Measurements from ENCODE around the gene RGS19.

Gene RGS19

GRCh38 chr20:64045346-64046011 is 33.8 kb downstream of the RGS19 start:
- H3K4me1 ChIP-seq (ENCODE audit: insufficient read depth, poor library complexity, severe bottlenecking): peaks cover 10% of the 10 kb centered on the region
- DNase-seq (ENCODE audit: low spot score) (no peak), ATAC-seq (ENCODE audit: low read depth) (no peak; the same call in 2 of the 3 replicates)
- H3K27me3 ChIP-seq (ENCODE audit: insufficient read depth, poor library complexity, severe bottlenecking): peaks cover 45% of the 10 kb centered on the region
- no peak overlapping the region for H3K27ac ChIP-seq (ENCODE audit: poor library complexity, severe bottlenecking)
- TF ChIP-seq CTCF (IDR thresholded peaks at IDR 0.05; ENCODE audit: poor library complexity, severe bottlenecking): no peak
- H3K36me3 ChIP-seq (ENCODE audit: low read depth): no peaks in the 10 kb centered on the region
- no peaks in the 10 kb centered on the region for H3K9me3 ChIP-seq (ENCODE audit: severe bottlenecking)
- no peak overlapping the region for H3K4me3 ChIP-seq (ENCODE audit: severe bottlenecking)

- no peaks in the 10 kb centered on the region for H3K9me3 ChIP-seq (ENCODE audit: severe bottlenecking)
- no peak overlapping the region for H3K4me3 ChIP-seq (ENCODE audit: severe bottlenecking)
- H3K27ac ChIP-seq (ENCODE audit: poor library complexity, severe bottlenecking): no peak overlapping the region
- ATAC-seq (ENCODE audit: low read depth): peak; percentile 87
- peaks cover 10% of the 10 kb centered on the region for H3K4me1 ChIP-seq (ENCODE audit: insufficient read depth, poor library complexity, severe bottlenecking)
- peaks cover 37% of the 10 kb centered on the region for H3K27me3 ChIP-seq (ENCODE audit: insufficient read depth, poor library complexity, severe bottlenecking)
- TF ChIP-seq CTCF (IDR thresholded peaks at IDR 0.05; ENCODE audit: poor library complexity, severe bottlenecking): no peak
- DNase-seq (ENCODE audit: low spot score): no peak
- no peaks in the 10 kb centered on the region for H3K36me3 ChIP-seq (ENCODE audit: low read depth)
Observed at GRCh38 chr20:64044484-64045247, 34.7 kb downstream of the RGS19 start.

- no peak for DNase-seq (ENCODE audit: low spot score)
- no peak overlapping the region for H3K27ac ChIP-seq (ENCODE audit: poor library complexity, severe bottlenecking)
- H3K4me3 ChIP-seq (ENCODE audit: severe bottlenecking): no peak overlapping the region
- TF ChIP-seq CTCF (IDR thresholded peaks at IDR 0.05; ENCODE audit: poor library complexity, severe bottlenecking): no peak
- ATAC-seq (ENCODE audit: low read depth): no peak
- H3K9me3 ChIP-seq (ENCODE audit: severe bottlenecking): no peaks in the 10 kb centered on the region
- peaks cover 35% of the 10 kb centered on the region for H3K27me3 ChIP-seq (ENCODE audit: insufficient read depth, poor library complexity, severe bottlenecking)
- H3K4me1 ChIP-seq (ENCODE audit: insufficient read depth, poor library complexity, severe bottlenecking): peaks cover 10% of the 10 kb centered on the region
- no peaks in the 10 kb centered on the region for H3K36me3 ChIP-seq (ENCODE audit: low read depth)
Observed at GRCh38 chr20:64043768-64044167, 35.5 kb downstream of the RGS19 start.

GRCh38 chr20:64042054-64042781 is 37.1 kb downstream of the RGS19 start:
- TF ChIP-seq CTCF (IDR thresholded peaks at IDR 0.05; ENCODE audit: poor library complexity, severe bottlenecking): no peak
- Histone ChIP-seq H3K9me3 (ENCODE audit: severe bottlenecking) (no peaks in the 10 kb centered on the region), H3K27ac (ENCODE audit: poor library complexity, severe bottlenecking) (no peak overlapping the region), H3K36me3 (ENCODE audit: low read depth) (no peaks in the 10 kb centered on the region), H3K4me1 (ENCODE audit: insufficient read depth, poor library complexity, severe bottlenecking) (peaks cover 10% of the 10 kb centered on the region), H3K4me3 (ENCODE audit: severe bottlenecking) (peak overlapping the region; percentile 25), H3K27me3 (ENCODE audit: insufficient read depth, poor library complexity, severe bottlenecking) (peaks cover 27% of the 10 kb centered on the region)
- ATAC-seq (ENCODE audit: low read depth) (no peak), DNase-seq (ENCODE audit: low spot score) (no peak)

Data from RWPE2 (cell line).